HepG2 (cell line): Measurements from ENCODE around the gene L3MBTL4. TPM values are rescaled to one million over a fixed set of nuclear protein-coding genes. Genes with fewer than 3 reads are reported as not detected.

Experiments used
- ATAC-seq: fragments of 200-7000 bp; cut with Tn5 transposase; 3 replicates; pipeline ENCODE4 v1.9.1; 2020; ENCODE audit warnings: mild to moderate bottlenecking, moderate library complexity
- BruUV-seq: library from RNA; stranded (reverse); fragments of 400-500 nt; replicated peaks from 2 replicates; lab custom pipeline; 2021; lab: Mats Ljungman, UMichigan
- CTCF ChIA-PET: fragments of 300-600 bp; formaldehyde crosslinking; extraction: SDS; loops from one replicate; lab custom pipeline; 2021; ENCODE audit warnings: low total read pairs, inconsistent platforms, low intra/inter-chr PET ratio; lab: Yijun Ruan, JAX
- POLR2A ChIA-PET: fragments of 350-600 bp; sonication (Branson Sonifier 250); formaldehyde crosslinking; loops from one replicate; lab custom pipeline; 2020; ENCODE audit warnings: antibody characterized with exemption, inconsistent platforms; lab: Yijun Ruan, JAX
- DNase-seq: peaks from one replicate; pipeline ENCODE4 v3.0.0-alpha.2; 2015; ENCODE audit warnings: low spot score
- FAIRE-seq: peaks from 3 replicates; lab custom pipeline; 2011; peaks lifted over from hg19 to GRCh38; lab: Jason Lieb, UNC
- H2AFZ ChIP-seq: one replicate; pipeline ENCODE4 v1.6.1; 2011; ENCODE audit warnings: low read length, inconsistent platforms
- H3K27ac ChIP-seq: fragments of 300-600 bp; 3 replicates; pipeline ENCODE4 v1.8.0; 2011; ENCODE audit warnings: mixed run types, mild to moderate bottlenecking, mixed read lengths, low read length, inconsistent platforms; ENCODE audit not compliant: insufficient read depth; ENCODE audit errors: extremely low read length
- H3K27me3 ChIP-seq, 2 experiments: fragments of 200-600 bp in 1 of 2; 2 replicates in 1 of 2; 3 replicates in 1 of 2; pipeline versions ENCODE4 v1.6.0 to v1.8.0; 2011; ENCODE audit warnings: low read length in 2 of 2, mild to moderate bottlenecking in 2 of 2, moderate library complexity in 2 of 2, inconsistent platforms in 1 of 2; ENCODE audit not compliant: insufficient read depth in 2 of 2, control insufficient read depth in 1 of 2
- H3K36me3 ChIP-seq, 2 experiments: fragments of 200-600 bp in 1 of 2; replicated peaks in 1 of 2; 2 replicates in 1 of 2; 3 replicates in 1 of 2; pipeline versions ENCODE4 v1.5.1 to v1.8.0; 2011; ENCODE audit warnings: low read length in 2 of 2, inconsistent platforms in 1 of 2; ENCODE audit not compliant: insufficient read depth in 2 of 2, control insufficient read depth in 1 of 2
- H3K4me1 ChIP-seq: 2 replicates; pipeline ENCODE4 v1.5.1; 2012; ENCODE audit warnings: low read length, inconsistent platforms; ENCODE audit not compliant: insufficient read depth
- H3K4me2 ChIP-seq: 2 replicates; pipeline ENCODE4 v1.6.0; 2011; ENCODE audit warnings: low read depth, low read length, inconsistent platforms
- H3K4me3 ChIP-seq, 3 experiments: fragments of 200-600 bp in 1 of 3; sonication (generic), shearing (Covaris generic) in 1 of 3; replicated peaks in 1 of 3; 2 replicates each; pipeline ENCODE4 v1.5.1; 2011 to 2016; ENCODE audit warnings: low read length in 3 of 3, inconsistent platforms in 2 of 3, low read depth in 2 of 3, mild to moderate bottlenecking in 2 of 3, control low read depth in 1 of 3, mixed read lengths in 1 of 3; ENCODE audit not compliant: insufficient read depth in 1 of 3
- H3K79me2 ChIP-seq: one replicate; pipeline ENCODE4 v1.6.1; 2011; ENCODE audit warnings: low read length, inconsistent platforms; ENCODE audit not compliant: insufficient read depth
- H3K9ac ChIP-seq: 2 replicates; pipeline ENCODE4 v1.6.0; 2011; ENCODE audit warnings: mild to moderate bottlenecking, low read depth, low read length, inconsistent platforms; ENCODE audit not compliant: insufficient read depth
- H3K9me3 ChIP-seq: 2 replicates; pipeline ENCODE4 v1.5.1; 2012; ENCODE audit warnings: mild to moderate bottlenecking, low read length
- H4K20me1 ChIP-seq: 2 replicates; pipeline ENCODE4 v1.6.0; 2011; ENCODE audit warnings: inconsistent platforms, mild to moderate bottlenecking, low read length, moderate library complexity; ENCODE audit not compliant: insufficient read depth
- ATF7-NPFF ChIP-seq: sonication (generic); formaldehyde crosslinking; IDR thresholded peaks from 2 replicates; pipeline ENCODE4 v1.8.1; 2023; ENCODE audit warnings: mild to moderate bottlenecking, low read depth, missing genetic modification reagents, moderate library complexity
- ETS1 ChIP-seq: sonication (generic); formaldehyde crosslinking; IDR thresholded peaks from 2 replicates; pipeline ENCODE4 v1.4.0; 2020; ENCODE audit warnings: missing genetic modification reagents
- IRF1 ChIP-seq: sonication (generic); formaldehyde crosslinking; IDR thresholded peaks from 2 replicates; pipeline ENCODE4 v1.4.0; 2020; ENCODE audit warnings: low read depth, mild to moderate bottlenecking, missing genetic modification reagents
- JDP2 ChIP-seq: sonication (generic); formaldehyde crosslinking; IDR thresholded peaks from 2 replicates; pipeline ENCODE4 v1.8.1; 2022; ENCODE audit warnings: missing genetic modification reagents, borderline replicate concordance
- RERE ChIP-seq: IDR thresholded peaks from 2 replicates; pipeline ENCODE4 v1.6.1; 2016; ENCODE audit warnings: low read depth, missing genetic modification reagents, missing compliant biosample characterization
- ZFP1 ChIP-seq: IDR thresholded peaks from 2 replicates; pipeline ENCODE4 v1.6.1; 2016
- ZKSCAN5 ChIP-seq: sonication (generic); formaldehyde crosslinking; IDR thresholded peaks from 2 replicates; pipeline ENCODE4 v1.5.1; 2020; ENCODE audit warnings: mild to moderate bottlenecking, missing genetic modification reagents
- ZNF33B ChIP-seq: sonication (generic); formaldehyde crosslinking; IDR thresholded peaks from 2 replicates; pipeline ENCODE4 v1.5.1; 2020; ENCODE audit warnings: mild to moderate bottlenecking, missing genetic modification reagents
- ZNF558 ChIP-seq: sonication (generic); formaldehyde crosslinking; IDR thresholded peaks from 2 replicates; pipeline ENCODE4 v1.9.0; 2022; ENCODE audit warnings: mild to moderate bottlenecking, missing genetic modification reagents, borderline replicate concordance
- ZSCAN25 ChIP-seq: sonication (generic); formaldehyde crosslinking; IDR thresholded peaks from 2 replicates; pipeline ENCODE4 v1.8.0; 2022; ENCODE audit warnings: mild to moderate bottlenecking, missing genetic modification reagents
- WGBS: methylation state at CpG from one replicate; pipeline ENCODE4 v1.1.6; 2017; ENCODE audit warnings: low lambda C conversion rate; 5-methylcytosine and 5-hydroxymethylcytosine counted together
- in situ Hi-C: cut with HindIII; loops from 2 replicates; pipeline ENCODE4 v1.10.0; 2017; ENCODE audit warnings: low pct_unique_long_range_greater_than_20kb; ENCODE audit not compliant: extremely low pct_ligation_motif_present
- intact Hi-C: fragments of 100-400 bp; cut with micrococcal nuclease; formaldehyde crosslinking; loops from one replicate; pipeline ENCODE4 v1.10.0; 2022; ENCODE audit not compliant: unreplicated experiment
- polyA plus RNA-seq, 8 experiments: library from polyadenylated mRNA; depleted of rRNA in 3 of 8; stranded (reverse) in 7 of 8; unstranded in 1 of 8; fragments of >200 nt; fragmentation: Illumina TruSeq in 4 of 8; extraction: Trizol in 4 of 8; gene quantifications; 2 replicates each; pipeline versions ENCODE4 v1.2.1 to v1.2.3, GENCODE V29; 2011 to 2016; ENCODE audit warnings: low read depth in 4 of 8, missing spikeins in 1 of 8, mixed read lengths in 1 of 8; ENCODE audit not compliant: insufficient read depth in 1 of 8
- total RNA-seq, 5 experiments: library from RNA; depleted of rRNA; stranded (reverse); fragments of >200 nt; fragmentation: Illumina TruSeq; extraction: Trizol; gene quantifications; 2 replicates each; pipeline ENCODE4 v1.2.3, GENCODE V29; 2016; ENCODE audit warnings: low read depth in 1 of 5

The L3MBTL4 gene
- total and polyA plus RNA-seq, 2 of the 13 experiments (the other 11 are each of a cell fraction or from before 2014, with no cell fraction given), result 10.8 to 13.3 TPM

GRCh38 chr18:5912566-5912965 is 502.1 kb downstream of the L3MBTL4 start:
- ATAC-seq (no peak), DNase-seq (no peak), FAIRE-seq (no peak)
- no peaks in the 10 kb centered on the region for H3K36me3 ChIP-seq
- no peaks in the 10 kb centered on the region for H3K9me3 ChIP-seq
- H3K4me2 ChIP-seq, result no peak overlapping the region
- H3K4me1 ChIP-seq, result no peaks in the 10 kb centered on the region
- H3K27me3 ChIP-seq, result peaks cover 1 to 24% of the 10 kb centered on the region in 2 experiments; a peak in 2 of 5 replicates
- WGBS, result 40% methylated on average over 7 of the region's 7 CpGs
- ChIA-PET POLR2A (no interaction called here), CTCF (no interaction called here)
- no peak overlapping the region for H3K27ac ChIP-seq
- no peaks in the 10 kb centered on the region for H3K79me2 ChIP-seq
- no peak overlapping the region for H3K4me3 ChIP-seq
- in situ Hi-C loops (no loop called here), intact Hi-C loops (no loop called here)
- BruUV-seq, result no TSS peak
- H3K9ac ChIP-seq, result no peak overlapping the region
- H2AFZ ChIP-seq, result no peak overlapping the region
- H4K20me1 ChIP-seq, result no peaks in the 10 kb centered on the region
- TF ChIP-seq JDP2 (no peak), IRF1 (no peak), ZSCAN25 (no peak), ZKSCAN5 (no peak), ZNF558 (CRISPR knock-in tag) (no peak), ATF7-NPFF (CRISPR knock-in tag) (no peak), ZNF33B (CRISPR knock-in tag) (no peak), ETS1 (no peak), RERE (CRISPR knock-in tag) (no peak), ZFP1 (no peak)
